Activated B cell treated with CpG ODN at 0.5 μM for 24 hours (primary cell): ENCODE results near the gene FKBP14. TPM values are rescaled to one million over a fixed set of nuclear protein-coding genes. Genes with fewer than 3 reads are reported as not detected.

Experiments used
- ATAC-seq: fragments of 200-7000 bp; cut with Tn5 transposase; one replicate; pipeline ENCODE4 v1.10.0; 2021; ENCODE audit warnings: low read depth, mild to moderate bottlenecking, moderate library complexity
- CTCF ChIA-PET: fragments of 350-600 bp; sonication (Branson Sonifier 250); formaldehyde crosslinking; loops from one replicate; lab custom pipeline; 2021; ENCODE audit warnings: antibody characterized with exemption; lab: Charles Lee
- POLR2A ChIA-PET: fragments of 350-600 bp; sonication (Branson Sonifier 250); formaldehyde crosslinking; loops from one replicate; lab custom pipeline; 2021; ENCODE audit warnings: antibody characterized with exemption; lab: Charles Lee
- DNase-seq: peaks from one replicate; pipeline ENCODE4 v3.0.0; 2022
- H3K27ac Mint-ChIP-seq: one replicate; pipeline ENCODE4 v1.8.0; 2020; ENCODE audit warnings: mixed read lengths
- H3K27me3 Mint-ChIP-seq: one replicate; pipeline ENCODE4 v1.8.0; 2021; ENCODE audit warnings: mixed read lengths
- H3K36me3 Mint-ChIP-seq: one replicate; pipeline ENCODE4 v1.8.0; 2021; ENCODE audit warnings: low read depth, mixed read lengths
- H3K4me1 Mint-ChIP-seq: one replicate; pipeline ENCODE4 v1.8.0; 2021; ENCODE audit warnings: mixed read lengths
- H3K4me3 Mint-ChIP-seq: one replicate; pipeline ENCODE4 v1.8.0; 2020; ENCODE audit warnings: mild to moderate bottlenecking, mixed read lengths
- H3K9me3 Mint-ChIP-seq: one replicate; pipeline ENCODE4 v1.8.0; 2020; ENCODE audit warnings: mixed read lengths
- intact Hi-C: fragments of 100-400 bp; cut with micrococcal nuclease; formaldehyde crosslinking; loops from one replicate; pipeline ENCODE4 v1.15.1; 2024
- total RNA-seq: library from RNA; stranded (reverse); gene quantifications from 2 replicates; pipeline ENCODE4 v1.2.3, GENCODE V29; 2022
- TF ChIP-seq, protein P1 (sequence below): fragments of 200-600 bp; IDR thresholded peaks from one replicate; pipeline ENCODE4 v1.8.0; 2022; ENCODE audit warnings: antibody characterized with exemption, mild to moderate bottlenecking

FKBP14 gene
- total RNA-seq, 1 donor from 2014 or later, result 11.4 TPM

DNA sequence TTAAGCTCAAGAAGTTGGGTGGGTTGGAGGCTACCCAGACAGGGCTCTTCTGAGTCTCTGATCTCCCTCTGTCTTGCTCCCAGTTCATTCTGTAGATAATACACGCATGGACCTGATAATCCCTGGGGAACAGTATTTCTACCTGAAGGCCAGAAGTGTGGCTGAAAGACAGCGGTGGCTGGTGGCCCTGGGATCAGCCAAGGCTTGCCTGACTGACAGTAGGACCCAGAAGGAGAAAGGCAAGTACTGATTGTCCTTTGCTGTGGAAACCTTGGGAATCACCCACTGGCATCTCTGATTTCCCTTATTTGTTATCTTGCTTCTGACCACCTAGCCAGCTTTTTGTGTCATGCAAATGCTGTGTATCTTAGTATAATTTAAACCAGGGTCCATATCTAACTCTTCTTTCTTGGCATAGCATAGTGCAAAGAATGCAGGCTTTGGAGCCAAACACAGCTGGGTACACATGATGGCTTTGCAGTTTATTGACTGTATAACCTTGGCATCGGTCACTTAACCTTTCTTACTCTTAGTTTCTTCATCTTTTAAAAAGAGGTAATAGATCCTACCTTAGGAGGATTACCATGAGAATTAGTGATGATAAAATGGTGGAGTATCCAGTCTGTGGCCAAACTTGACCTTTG is 19.7 kb upstream of the FKBP14 start:
- Mint-ChIP-seq H3K9me3 (no peaks in the 10 kb centered on the region), H3K27me3 (no peaks in the 10 kb centered on the region), H3K36me3 (peaks cover 40% of the 10 kb centered on the region), H3K4me1 (no peaks in the 10 kb centered on the region), H3K4me3 (no peak overlapping the region), H3K27ac (no peak overlapping the region)
- CTCF ChIA-PET, result no interaction called here
- DNase-seq (no peak), ATAC-seq (no peak)
- TF ChIP-seq, protein P1, sequence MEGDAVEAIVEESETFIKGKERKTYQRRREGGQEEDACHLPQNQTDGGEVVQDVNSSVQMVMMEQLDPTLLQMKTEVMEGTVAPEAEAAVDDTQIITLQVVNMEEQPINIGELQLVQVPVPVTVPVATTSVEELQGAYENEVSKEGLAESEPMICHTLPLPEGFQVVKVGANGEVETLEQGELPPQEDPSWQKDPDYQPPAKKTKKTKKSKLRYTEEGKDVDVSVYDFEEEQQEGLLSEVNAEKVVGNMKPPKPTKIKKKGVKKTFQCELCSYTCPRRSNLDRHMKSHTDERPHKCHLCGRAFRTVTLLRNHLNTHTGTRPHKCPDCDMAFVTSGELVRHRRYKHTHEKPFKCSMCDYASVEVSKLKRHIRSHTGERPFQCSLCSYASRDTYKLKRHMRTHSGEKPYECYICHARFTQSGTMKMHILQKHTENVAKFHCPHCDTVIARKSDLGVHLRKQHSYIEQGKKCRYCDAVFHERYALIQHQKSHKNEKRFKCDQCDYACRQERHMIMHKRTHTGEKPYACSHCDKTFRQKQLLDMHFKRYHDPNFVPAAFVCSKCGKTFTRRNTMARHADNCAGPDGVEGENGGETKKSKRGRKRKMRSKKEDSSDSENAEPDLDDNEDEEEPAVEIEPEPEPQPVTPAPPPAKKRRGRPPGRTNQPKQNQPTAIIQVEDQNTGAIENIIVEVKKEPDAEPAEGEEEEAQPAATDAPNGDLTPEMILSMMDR, result no peak
- POLR2A ChIA-PET, result no interaction called here
- intact Hi-C loops, result no loop called here

DNA sequence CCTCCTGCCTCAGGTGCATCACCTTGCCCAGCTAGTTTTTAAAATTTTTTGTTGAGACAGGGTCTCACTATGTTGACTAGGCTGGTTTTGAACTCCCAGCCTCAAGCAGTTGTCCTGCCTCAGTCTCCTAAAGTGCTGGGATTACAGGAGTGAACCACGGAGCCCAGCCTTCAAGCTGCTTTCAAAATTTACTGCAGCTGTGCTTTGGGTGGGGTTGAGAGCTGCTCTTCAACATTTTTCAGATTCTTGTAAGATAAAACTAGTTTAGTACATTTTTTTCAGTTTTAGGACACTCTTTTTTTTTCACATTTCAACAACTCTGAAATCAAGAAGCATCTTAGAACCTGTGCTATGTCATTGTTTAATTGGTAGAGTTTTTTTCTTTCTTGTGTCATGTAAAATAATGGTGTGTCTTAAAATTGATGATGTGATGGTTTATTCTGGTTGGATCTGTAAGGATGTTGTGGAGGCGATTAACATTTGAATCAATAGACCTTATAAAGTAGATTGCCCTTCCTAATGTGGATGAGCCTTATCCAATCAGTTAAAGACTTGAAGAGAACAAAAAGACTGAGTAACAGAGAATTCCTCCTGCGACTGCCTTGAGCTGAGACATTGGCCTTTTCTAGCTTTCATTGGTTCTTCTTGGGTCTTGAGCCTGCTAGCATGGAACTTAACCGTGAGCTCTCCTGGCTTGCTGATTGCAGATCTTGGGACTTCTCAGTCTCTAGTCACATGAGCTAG is 15.2 kb upstream of the FKBP14 start:
- H3K27ac Mint-ChIP-seq, result no peak overlapping the region
- DNase-seq, result no peak
- no peak for ATAC-seq
- no peaks in the 10 kb centered on the region for H3K9me3 Mint-ChIP-seq
- ChIA-PET POLR2A (interaction anchor here (0.6 kb wide), 1 partner anchor 99 kb away, joined by 4 read pairs; no protein-coding TSS in a partner anchor), CTCF (interaction anchor here (0.9 kb wide), 1 partner anchor 13 kb away, joined by 3 read pairs; no protein-coding TSS in a partner anchor)
- H3K4me1 Mint-ChIP-seq, result no peaks in the 10 kb centered on the region
- peaks cover 15% of the 10 kb centered on the region for H3K36me3 Mint-ChIP-seq
- intact Hi-C loops, result no loop called here
- no peak overlapping the region for H3K4me3 Mint-ChIP-seq
- TF ChIP-seq, protein P1, result no peak
- no peaks in the 10 kb centered on the region for H3K27me3 Mint-ChIP-seq

DNA sequence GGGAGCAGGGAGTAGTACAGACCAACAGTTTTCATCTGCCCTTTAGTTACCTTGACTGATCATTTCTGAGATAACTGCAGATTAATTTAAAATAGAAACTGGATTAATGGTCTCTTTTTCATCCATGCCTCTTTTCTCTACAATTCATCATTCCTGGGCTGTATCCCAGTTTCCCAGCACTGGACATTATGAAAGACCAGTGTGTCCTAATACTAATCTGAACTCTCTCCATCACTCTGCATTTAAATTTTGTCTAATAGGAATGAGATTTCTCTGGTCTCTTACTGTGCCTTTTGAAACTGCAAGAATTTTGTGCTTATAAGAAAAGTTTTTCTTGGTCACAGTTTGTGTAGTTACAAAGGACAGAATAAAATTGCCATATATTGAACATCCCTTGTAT is 14.4 kb upstream of the FKBP14 start:
- Mint-ChIP-seq H3K27me3 (no peaks in the 10 kb centered on the region), H3K9me3 (no peaks in the 10 kb centered on the region), H3K4me3 (no peak overlapping the region), H3K27ac (no peak overlapping the region), H3K4me1 (no peaks in the 10 kb centered on the region), H3K36me3 (peaks cover 8% of the 10 kb centered on the region)
- CTCF ChIA-PET, result interaction anchor here (0.9 kb wide), 1 partner anchor 12 kb away, joined by 3 read pairs; no protein-coding TSS in a partner anchor
- TF ChIP-seq, protein P1, result no peak
- ATAC-seq (no peak), DNase-seq (no peak)
- intact Hi-C loops, result no loop called here
- POLR2A ChIA-PET, result no interaction called here

DNA sequence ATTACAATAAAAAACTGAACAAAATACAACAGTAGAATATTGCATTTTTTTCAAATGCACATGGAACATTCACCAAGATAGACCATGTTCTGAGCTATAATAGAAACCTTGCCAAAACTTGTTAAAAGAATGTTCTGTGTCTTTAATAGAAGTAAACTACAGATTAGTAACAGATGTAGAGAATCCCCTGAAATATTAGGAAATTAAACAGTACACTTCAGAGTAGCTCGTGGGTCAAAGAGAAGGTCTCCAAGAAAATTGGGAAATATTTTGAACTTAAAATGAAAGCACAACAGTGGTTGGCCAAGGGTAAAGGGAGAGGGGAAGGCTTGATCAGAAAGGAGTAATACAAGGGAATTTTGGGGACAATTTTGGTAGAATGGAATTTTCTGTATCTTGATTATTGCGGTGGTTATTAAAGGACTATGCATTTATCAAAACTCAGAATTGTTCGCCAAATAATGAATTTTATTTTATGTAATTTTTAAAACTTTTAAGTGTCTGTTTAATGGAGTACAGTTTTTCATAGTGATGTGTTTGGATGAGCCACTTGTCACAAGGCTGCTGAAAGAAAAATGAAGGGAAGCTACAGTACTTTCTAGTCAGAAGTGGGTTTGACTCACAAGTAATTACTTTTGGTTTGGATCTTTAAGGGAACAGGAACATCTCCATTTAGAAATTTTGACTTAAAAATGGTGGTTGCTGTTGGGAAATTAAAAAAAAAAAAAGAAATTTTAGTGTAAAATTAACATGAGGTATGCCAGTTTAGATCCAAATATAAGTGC is 11.9 kb upstream of the FKBP14 start:
- DNase-seq (no peak), ATAC-seq (no peak)
- intact Hi-C loops, result no loop called here
- no peak overlapping the region for H3K4me3 Mint-ChIP-seq
- H3K36me3 Mint-ChIP-seq, result no peaks in the 10 kb centered on the region
- no peaks in the 10 kb centered on the region for H3K4me1 Mint-ChIP-seq
- ChIA-PET CTCF (no interaction called here), POLR2A (no interaction called here)
- TF ChIP-seq, protein P1, result no peak
- H3K27me3 Mint-ChIP-seq, result no peaks in the 10 kb centered on the region
- no peaks in the 10 kb centered on the region for H3K9me3 Mint-ChIP-seq
- no peak overlapping the region for H3K27ac Mint-ChIP-seq

DNA sequence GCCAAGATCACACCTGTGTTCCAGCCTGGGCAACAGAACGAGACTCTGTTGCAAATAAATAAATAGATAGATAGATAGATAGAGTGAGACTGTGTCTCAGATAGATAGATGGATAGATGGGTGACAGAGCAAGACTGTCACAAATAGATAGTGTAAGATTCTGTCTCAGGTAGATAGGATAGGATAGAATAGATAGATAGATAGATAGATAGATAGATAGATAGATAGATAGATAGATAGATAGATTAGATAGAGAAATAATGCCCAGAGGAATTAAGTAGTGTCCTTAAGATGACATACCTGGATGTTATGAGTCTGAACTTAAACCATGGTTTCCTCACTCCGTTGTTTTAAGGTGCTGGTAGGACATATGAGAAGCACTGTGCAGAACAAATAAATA is 9.7 kb upstream of the FKBP14 start:
- Mint-ChIP-seq H3K27me3 (no peaks in the 10 kb centered on the region), H3K36me3 (no peaks in the 10 kb centered on the region), H3K9me3 (no peaks in the 10 kb centered on the region), H3K4me3 (no peak overlapping the region), H3K4me1 (no peaks in the 10 kb centered on the region), H3K27ac (no peak overlapping the region)
- intact Hi-C loops, result no loop called here
- POLR2A ChIA-PET, result interaction anchor here (1.3 kb wide), 1 partner anchor 8 kb away, joined by 4 read pairs; the partner anchor contains the start of gene PLEKHA8
- CTCF ChIA-PET, result interaction anchor here (1.0 kb wide), 1 partner anchor 158 kb away, joined by 3 read pairs; no protein-coding TSS in a partner anchor
- ATAC-seq (no peak), DNase-seq (no peak)
- TF ChIP-seq, protein P1, result no peak
